OCI-LY7 (cell line): Measurements from ENCODE around the gene LRRC37A.

Source experiments
- CTCF ChIP-seq: fragments of 200-600 bp; sonication (generic); conservative IDR thresholded peaks from 2 replicates; pipeline ENCODE4 v1.5.1; 2014; ENCODE audit warnings: mild to moderate bottlenecking, antibody characterized with exemption, low read length, moderate library complexity, mixed read lengths
- EZH2phosphoT487 ChIP-seq: fragments of 200-600 bp; sonication (generic); IDR thresholded peaks from 2 replicates; pipeline ENCODE4 v1.6.1; 2018; ENCODE audit warnings: low read depth, borderline replicate concordance, mild to moderate bottlenecking, mixed run types, antibody characterized with exemption, low read length, moderate library complexity, mixed read lengths

DNA sequence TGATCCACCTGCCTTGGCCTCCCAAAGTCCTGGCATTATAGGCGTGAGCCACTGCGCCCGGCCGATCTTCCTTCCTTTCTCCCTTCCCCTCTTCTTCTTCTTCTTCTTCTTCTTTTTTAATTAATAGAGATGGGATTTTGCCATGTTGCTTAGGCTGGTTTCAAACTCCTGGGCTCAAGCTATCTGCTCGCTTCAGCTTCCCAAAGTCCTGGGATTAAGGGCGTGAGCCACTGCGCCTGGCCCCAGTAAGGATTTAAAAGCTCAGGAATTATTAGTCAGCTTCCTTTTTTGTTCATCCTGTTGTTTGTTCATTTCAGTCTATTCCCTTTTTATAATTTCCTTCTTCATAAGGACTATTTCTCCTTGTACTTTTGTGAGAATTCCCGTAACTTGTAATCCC lies 32.7 kb upstream of the LRRC37A start:
- TF ChIP-seq CTCF (no peak), EZH2phosphoT487 (no peak)
